Measurements from ENCODE around the gene ULK4.
A peak's percentile ranks its signal among the peaks of the same experiment; 100 is the strongest.
"Not testable (repeated sequence)": the region's sequence is repeated elsewhere in the genome, so short reads cannot be mapped to it uniquely, and the experiment has no call there.

ULK4 gene

DNA sequence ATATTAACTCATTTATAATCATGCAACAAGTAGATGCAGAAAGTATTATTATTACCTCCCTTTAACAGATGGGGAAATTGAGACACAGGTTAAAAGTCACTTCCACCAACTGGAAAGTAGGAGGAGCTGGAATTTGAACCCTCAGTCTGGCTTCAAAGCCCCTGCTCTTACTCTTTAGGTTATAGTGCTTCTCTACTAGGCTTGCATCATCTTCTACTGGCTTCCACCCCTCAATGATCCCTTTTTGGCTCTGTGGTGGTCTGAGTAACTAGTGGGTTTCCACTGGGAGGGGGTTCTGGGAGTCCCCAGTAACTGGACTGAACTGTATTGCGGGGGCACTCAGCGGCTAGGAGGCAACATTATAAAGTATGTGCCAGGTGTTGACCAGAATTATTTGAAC is 671.6 kb downstream of the ULK4 start:
- no peak for DNase-seq

GRCh38 chr3:41288785-41289184 is 673.1 kb downstream of the ULK4 start:
- no peak for DNase-seq

GRCh38 chr3:41286305-41286704 is 675.6 kb downstream of the ULK4 start:
- DNase-seq, result no peak

GRCh38 chr3:41284934-41285333 is 677.0 kb downstream of the ULK4 start:
- DNase-seq, result not testable (repeated sequence)

GRCh38 chr3:41277790-41278465 is 684.0 kb downstream of the ULK4 start:
- DNase-seq, result no peak

- no peak for DNase-seq
Measured at GRCh38 chr3:41276191-41276590, 685.7 kb downstream of the ULK4 start.

DNA sequence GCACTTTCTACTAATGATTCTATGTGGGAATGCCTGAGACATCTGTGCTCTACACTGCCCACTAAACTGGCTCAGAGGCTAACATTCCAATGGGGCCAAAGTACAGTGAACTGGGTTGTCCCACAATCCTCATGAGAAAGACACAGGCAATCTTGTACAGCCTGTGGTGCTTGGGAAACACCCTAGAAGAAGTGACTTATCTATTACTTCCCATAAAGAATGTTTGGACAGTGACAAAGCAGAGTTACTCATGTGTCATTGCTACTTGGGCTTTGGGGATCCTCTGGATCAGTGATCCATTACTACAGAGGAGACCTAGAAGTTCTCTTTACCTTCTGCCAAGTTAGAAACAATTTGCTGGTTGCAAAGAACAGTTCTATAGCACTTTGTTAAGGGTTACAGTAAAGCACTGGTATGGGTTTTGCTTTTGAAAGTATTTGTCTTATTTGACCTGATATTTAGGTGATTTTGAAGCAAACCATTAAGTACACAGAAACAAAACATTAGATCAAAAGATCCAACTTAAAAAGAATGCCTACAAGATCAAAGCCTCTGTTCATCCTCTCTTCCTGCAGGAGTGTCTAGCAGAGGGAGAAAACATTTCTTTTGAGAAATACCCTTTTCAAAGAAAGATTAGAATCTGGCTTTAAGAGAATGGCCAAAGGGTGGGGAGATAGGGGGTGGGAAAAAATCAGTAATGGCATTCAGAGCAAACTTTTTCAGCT is 686.8 kb downstream of the ULK4 start:
- DNase-seq, result peak; percentile 77

- DNase-seq, result no peak
Measured at GRCh38 chr3:41272667-41273066, 689.2 kb downstream of the ULK4 start.

DNA sequence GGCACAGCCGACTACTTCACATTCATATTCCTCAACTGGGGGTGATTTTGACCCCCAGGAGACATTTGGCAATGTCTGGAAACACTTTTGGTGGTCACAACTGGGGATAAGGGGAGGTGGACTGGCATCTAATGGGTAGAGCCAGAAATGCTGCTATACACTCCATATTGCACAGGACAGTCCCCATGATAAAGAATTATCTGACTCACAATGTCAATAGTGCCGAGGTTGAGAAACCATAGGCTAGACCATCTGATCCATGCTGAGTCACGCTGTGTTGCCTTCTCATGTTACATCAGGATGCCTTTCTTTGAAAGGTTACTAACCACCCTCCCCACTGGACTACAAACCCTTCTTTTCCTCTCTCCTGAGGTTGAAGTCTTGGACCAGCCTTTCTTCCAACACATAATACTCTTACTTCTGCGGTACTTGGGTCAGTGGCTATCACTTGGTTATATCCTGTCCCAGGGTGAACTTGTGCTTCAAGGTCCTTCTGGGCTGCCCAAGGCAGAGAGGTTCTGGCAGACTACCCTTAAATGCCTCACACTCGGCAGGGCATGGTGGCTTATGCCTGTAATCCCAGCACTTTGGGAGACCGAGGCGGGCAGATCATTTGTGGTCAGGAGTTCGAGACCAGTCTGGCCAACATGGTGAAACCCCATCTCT is 693.8 kb downstream of the ULK4 start:
- peak; percentile 95 for DNase-seq

DNA sequence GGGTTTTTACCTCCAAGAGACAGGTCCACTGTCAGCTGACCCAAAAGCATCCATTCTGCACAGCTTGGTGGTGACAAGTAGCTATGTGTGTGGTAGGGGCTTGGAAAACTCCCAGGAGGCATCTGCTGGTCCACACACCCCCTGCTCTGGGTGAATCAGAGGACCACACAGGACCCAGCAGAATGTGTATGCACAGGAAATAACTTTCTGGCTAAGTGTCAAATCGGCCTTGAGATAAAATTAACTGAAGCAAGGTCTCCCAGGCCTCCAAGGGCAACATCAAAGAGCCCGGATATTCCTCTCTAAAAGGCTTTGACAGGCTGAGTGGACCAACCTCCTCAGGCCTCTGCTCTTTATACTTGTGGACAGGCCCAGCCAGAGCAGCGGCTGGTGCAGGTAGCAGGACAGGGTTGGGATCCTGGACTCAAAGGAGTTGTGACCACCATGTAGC is 696.1 kb downstream of the ULK4 start:
- DNase-seq, result peak; percentile 85

DNA sequence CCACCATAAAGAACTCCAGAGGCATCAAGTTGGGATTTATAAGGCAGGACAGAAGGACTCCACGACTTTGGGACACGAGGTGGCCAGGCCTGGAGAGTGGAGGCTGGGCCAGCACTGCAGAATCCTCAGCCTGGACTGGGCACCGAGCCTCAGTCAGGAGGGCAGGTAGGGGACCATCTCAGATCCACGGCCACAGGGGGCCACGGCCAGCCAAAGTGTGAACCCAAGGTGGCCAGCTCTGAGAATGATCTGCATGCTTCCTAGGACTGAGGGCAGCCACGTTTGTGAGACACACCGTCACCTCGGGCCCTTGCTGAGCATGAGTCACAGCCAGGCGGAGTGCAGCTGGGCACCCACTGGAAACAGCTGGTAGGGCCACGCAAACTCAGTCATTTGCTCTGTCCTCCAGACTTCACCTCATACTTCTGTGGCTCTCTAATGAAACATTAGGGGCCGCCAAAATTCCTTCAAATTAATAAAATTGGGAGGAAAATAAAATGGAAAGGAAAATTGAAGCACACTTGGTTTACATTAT is 696.8 kb downstream of the ULK4 start:
- peak; percentile 50 for DNase-seq

- no peak for DNase-seq
Measured at GRCh38 chr3:41260063-41260450, 701.8 kb downstream of the ULK4 start.

GRCh38 chr3:41259449-41260062 is 702.3 kb downstream of the ULK4 start:
- peak; percentile 68 for DNase-seq

- no peak for DNase-seq
Measured at GRCh38 chr3:41258239-41258800, 703.6 kb downstream of the ULK4 start.

DNA sequence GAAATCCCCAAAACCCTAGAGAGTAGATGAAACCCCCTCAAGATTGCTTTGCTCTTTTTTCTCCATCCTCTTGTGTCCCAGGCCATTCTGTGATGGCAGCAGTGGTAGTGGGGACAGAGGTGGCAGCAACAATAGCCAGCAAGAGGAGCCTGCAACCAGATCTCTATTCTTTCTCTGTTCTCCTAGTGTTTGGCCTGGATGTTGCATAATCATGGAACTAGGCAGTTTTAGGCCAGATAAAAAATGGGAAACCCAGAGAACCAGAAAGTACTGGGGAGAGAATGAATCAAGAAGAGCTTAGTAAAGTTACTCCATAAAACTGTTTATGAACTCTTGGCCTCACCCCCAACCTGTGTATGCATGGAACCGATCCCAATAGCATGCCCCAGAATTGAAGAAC is 710.3 kb downstream of the ULK4 start:
- no peak for DNase-seq

- no peak for DNase-seq
Measured at GRCh38 chr3:41250825-41251224, 711.1 kb downstream of the ULK4 start.

GRCh38 chr3:41249318-41249717 is 712.6 kb downstream of the ULK4 start:
- DNase-seq, result no peak

GRCh38 chr3:41248525-41248924 is 713.4 kb downstream of the ULK4 start:
- no peak for DNase-seq

DNA sequence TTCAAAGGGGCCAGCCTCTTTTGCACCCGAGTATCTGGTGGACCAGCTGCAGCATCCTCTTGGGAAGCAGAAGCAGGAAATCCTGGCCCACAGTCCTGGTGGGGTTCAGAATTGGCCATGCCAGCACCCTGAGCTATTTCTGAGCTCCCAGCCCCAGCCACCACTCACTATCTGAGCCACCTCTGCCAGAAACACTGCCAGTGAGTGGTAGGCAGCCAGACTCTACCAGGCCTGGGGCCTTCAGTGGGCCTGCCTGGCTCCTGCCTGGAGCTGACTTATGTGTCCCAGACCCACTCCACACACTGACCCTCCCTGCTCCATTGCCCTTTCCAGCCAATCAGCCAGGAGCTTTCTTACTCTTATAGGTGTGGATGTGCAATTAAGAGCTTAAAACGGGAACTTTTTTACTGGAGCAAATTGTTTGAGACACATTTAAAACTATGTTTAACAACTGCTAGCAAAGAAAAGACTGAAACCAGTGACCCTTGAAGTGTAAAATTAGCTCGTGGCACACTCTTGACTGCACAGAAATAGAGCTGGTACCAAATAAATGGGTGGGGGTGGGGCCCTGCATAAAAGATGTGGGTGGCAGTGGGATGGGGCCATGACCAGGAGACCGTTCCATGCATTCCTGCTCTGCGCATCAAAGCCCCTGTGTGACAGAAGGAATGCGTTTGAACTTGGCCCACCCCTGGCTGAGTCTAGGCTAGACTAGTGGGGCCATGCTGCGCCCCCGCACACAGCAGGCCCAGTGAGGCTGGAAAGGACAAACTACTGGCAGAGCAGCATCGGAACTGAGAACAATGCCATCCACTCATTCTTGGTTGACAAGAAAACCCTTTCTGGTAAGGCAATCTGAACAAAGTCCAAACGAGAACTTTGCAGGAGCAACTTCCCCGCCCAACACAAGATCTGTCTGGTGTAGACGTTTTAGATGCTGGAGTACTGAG is 714.6 kb downstream of the ULK4 start:
- DNase-seq, result no peak

DNA sequence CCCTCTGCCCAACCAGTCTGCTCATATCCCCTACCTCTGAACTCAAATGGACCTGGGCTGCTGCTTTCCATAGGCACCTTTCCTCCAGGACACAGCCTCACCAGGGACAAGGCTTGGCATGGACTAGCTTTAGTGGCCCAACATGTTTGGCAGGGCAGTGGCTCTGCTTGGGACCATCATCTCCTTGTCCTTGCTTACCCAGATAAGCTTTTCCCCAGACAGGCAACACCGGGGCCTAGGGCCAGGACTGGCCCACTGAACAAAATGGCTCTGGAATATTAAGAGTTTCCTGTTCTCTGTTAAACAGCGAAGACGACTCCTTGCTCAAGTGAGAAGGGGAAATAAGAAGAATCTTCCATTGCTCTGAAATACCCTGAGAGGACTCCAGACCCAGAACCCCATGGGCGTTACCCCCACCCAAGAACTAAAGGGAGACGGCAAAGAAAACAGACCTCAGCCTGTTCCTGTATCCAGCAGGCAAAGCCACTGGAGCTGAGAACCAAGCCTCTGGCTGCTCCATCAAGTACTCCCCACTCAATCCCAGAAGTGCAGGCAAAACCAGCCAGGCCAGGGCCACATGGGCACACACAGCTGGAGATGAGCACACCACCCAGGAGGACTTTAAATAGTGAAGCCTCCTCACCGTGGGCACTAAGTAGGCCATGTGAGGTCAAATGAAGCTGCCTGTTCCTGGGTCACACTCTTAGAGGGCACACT is 717.1 kb downstream of the ULK4 start:
- DNase-seq, result no peak

- DNase-seq, result no peak
Measured at GRCh38 chr3:41243183-41243582, 718.7 kb downstream of the ULK4 start.

Measured in EL (cell line).